PC-3 (cell line): ENCODE measurements around the gene SHOX.

Source experiments
- CTCF ChIP-seq: fragments of 300-600 bp; sonication (generic); conservative IDR thresholded peaks from 2 replicates; pipeline ENCODE4 v1.5.1; 2017; ENCODE audit warnings: antibody characterized with exemption, low read depth, mild to moderate bottlenecking, low read length
- EZH2phosphoT487 ChIP-seq: fragments of 300-600 bp; sonication (generic); IDR thresholded peaks from 2 replicates; pipeline ENCODE4 v1.6.1; 2018; ENCODE audit warnings: mild to moderate bottlenecking, antibody characterized with exemption, low read length, borderline replicate concordance

GRCh38 chrX:621705-622503, 8.7 kb upstream of the SHOX start:
- TF ChIP-seq CTCF: no peak
- TF ChIP-seq EZH2phosphoT487: no peak
